BJ (cell line): ENCODE results near the gene EPM2A. TPM values are rescaled to one million over a fixed set of nuclear protein-coding genes. Genes with fewer than 3 reads are reported as not detected.

Source experiments
- CTCF ChIA-PET: fragments of 350-600 bp; formaldehyde crosslinking; extraction: SDS; loops from one replicate; lab custom pipeline; 2021; ENCODE audit warnings: antibody characterized with exemption, inconsistent platforms; lab: Yijun Ruan, JAX
- POLR2A ChIA-PET: fragments of 300-600 bp; sonication (Branson Sonifier 250); formaldehyde crosslinking; extraction: SDS; loops from one replicate; lab custom pipeline; 2021; ENCODE audit warnings: antibody characterized with exemption; lab: Charles Lee
- DNase-seq: peaks from one replicate; pipeline ENCODE4 v3.0.0-alpha.2; 2011; ENCODE audit warnings: low read depth
- H3K27me3 ChIP-seq: 2 replicates; pipeline ENCODE4 v1.6.0; 2011; ENCODE audit warnings: low read length; ENCODE audit not compliant: control insufficient read depth, insufficient read depth
- H3K36me3 ChIP-seq: 2 replicates; pipeline ENCODE4 v1.5.1; 2011; ENCODE audit warnings: low read length; ENCODE audit not compliant: control insufficient read depth, insufficient read depth
- H3K4me3 ChIP-seq: 2 replicates; pipeline ENCODE4 v1.5.1; 2011; ENCODE audit warnings: low read depth, mild to moderate bottlenecking, control low read depth, low read length
- CTCF ChIP-seq: IDR thresholded peaks from 2 replicates; pipeline ENCODE4 v1.5.1; 2011; ENCODE audit warnings: low read depth, mild to moderate bottlenecking, control low read depth, inconsistent platforms, low read length, moderate library complexity; ENCODE audit not compliant: insufficient read depth
- polyA plus RNA-seq: library from polyadenylated mRNA; depleted of rRNA; stranded (reverse); fragments of >200 nt; gene quantifications from 2 replicates; pipeline ENCODE4 v1.2.3, GENCODE V29; 2011; rRNA removed
- small RNA-seq: library from RNA; depleted of rRNA; stranded (forward); fragments of <200 nt; gene quantifications from one replicate; pipeline ENCODE3, GENCODE V24; 2012; ENCODE audit warnings: low replicate concordance, low read depth; ENCODE audit not compliant: insufficient read length

EPM2A gene
- polyA plus RNA-seq, 1 experiment = 6.5 TPM

GRCh38 chr6:145588981-145589380, 146.3 kb downstream of the EPM2A start:
- TF ChIP-seq CTCF = no peak
- CTCF ChIA-PET = no interaction called here
- no peak for DNase-seq

GRCh38 chr6:145587334-145587733, 148.0 kb downstream of the EPM2A start:
- CTCF ChIA-PET = no interaction called here
- peaks cover 2% of the 10 kb centered on the region; the same call in 1 of the 2 replicates for H3K27me3 ChIP-seq
- H3K4me3 ChIP-seq = no peak overlapping the region
- no peak for DNase-seq
- no peak for TF ChIP-seq CTCF
- H3K36me3 ChIP-seq = no peaks in the 10 kb centered on the region
- POLR2A ChIA-PET = no interaction called here

More at GRCh38 chr6:145588981-145589380, 146.3 kb downstream of the EPM2A start:
- POLR2A ChIA-PET = no interaction called here
- Histone ChIP-seq H3K27me3 (no peaks in the 10 kb centered on the region; the same call in 1 of the 2 replicates), H3K36me3 (no peaks in the 10 kb centered on the region), H3K4me3 (no peak overlapping the region)

- CTCF ChIA-PET = interaction anchor here (0.6 kb wide), 1 partner anchor 26 kb away, joined by 3 read pairs; no protein-coding TSS in a partner anchor
- POLR2A ChIA-PET = no interaction called here
- TF ChIP-seq CTCF = no peak
- DNase-seq = no peak
- Histone ChIP-seq H3K36me3 (no peaks in the 10 kb centered on the region), H3K27me3 (peaks cover 2% of the 10 kb centered on the region; the same call in 1 of the 2 replicates), H3K4me3 (no peak overlapping the region)
Measured at GRCh38 chr6:145583753-145584152, 151.6 kb downstream of the EPM2A start.

Small RNA genes within 50 kb of the gene (small RNA-seq; reads per million reads assigned to genes)
- gene AL023806.2 = not detected

Other genes with a start within 250 kb of the EPM2A start
- 3.5 and 7.3 TPM in 2 replicates for gene FBXO30, start 79.3 kb upstream of the EPM2A start, polyA plus RNA-seq
- gene SHPRH, start 228.8 kb upstream of the EPM2A start, polyA plus RNA-seq = 4.0 and 6.0 TPM in 2 replicates